Lung (tissue), 12 donors: ENCODE results near the gene OR10G3. TPM values are rescaled to one million over a fixed set of nuclear protein-coding genes. Genes with fewer than 3 reads are reported as not detected.

Source experiments
- ATAC-seq: fragments of 200-7000 bp; cut with Tn5 transposase; one replicate; pipeline ENCODE4 v1.9.1; 2020; ENCODE audit warnings: moderate number of reproducible peaks; ENCODE audit not compliant: insufficient read depth, low FRiP score
- DNase-seq, 3 donors: peaks; one replicate each; pipeline ENCODE4 v3.0.0-alpha.2; 2013 to 2017
- H3K27ac ChIP-seq, 2 donors: one replicate each; pipeline ENCODE4 v1.5.1; 2013; ENCODE audit warnings: mild to moderate bottlenecking in 2 of 2, moderate library complexity in 2 of 2, control low read depth in 1 of 2, inconsistent platforms in 1 of 2, low read depth in 1 of 2, low read length in 1 of 2
- H3K27me3 ChIP-seq, 3 donors: one replicate each; pipeline ENCODE4 v1.5.1; 2013; ENCODE audit warnings: low read length in 2 of 3; ENCODE audit not compliant: control insufficient read depth in 3 of 3, insufficient read depth in 3 of 3
- H3K36me3 ChIP-seq, 4 donors: one replicate each; pipeline ENCODE4 v1.5.1; 2013; ENCODE audit warnings: low read length in 4 of 4, mild to moderate bottlenecking in 1 of 4, moderate library complexity in 1 of 4; ENCODE audit not compliant: control insufficient read depth in 4 of 4, insufficient read depth in 4 of 4
- H3K4me1 ChIP-seq, 5 donors: one replicate each; pipeline ENCODE4 v1.5.1; 2013; ENCODE audit warnings: low read length in 5 of 5, mild to moderate bottlenecking in 2 of 5, moderate library complexity in 1 of 5; ENCODE audit not compliant: control insufficient read depth in 5 of 5, insufficient read depth in 5 of 5
- H3K4me3 ChIP-seq: one replicate; pipeline ENCODE4 v1.5.1; 2013; ENCODE audit warnings: mild to moderate bottlenecking, control low read depth, moderate library complexity
- H3K9ac ChIP-seq, 2 donors: one replicate each; pipeline ENCODE4 v1.5.1; 2013; ENCODE audit warnings: low read length in 2 of 2, control low read depth in 1 of 2; ENCODE audit not compliant: insufficient read depth in 1 of 2
- H3K9me3 ChIP-seq, 4 donors: one replicate each; pipeline ENCODE4 v1.5.1; 2013; ENCODE audit warnings: low read length in 3 of 4, mild to moderate bottlenecking in 1 of 4, moderate library complexity in 1 of 4; ENCODE audit not compliant: control insufficient read depth in 4 of 4, insufficient read depth in 3 of 4
- WGBS, 2 donors: extraction: QIAGEN DNeasy Blood & Tissue Kit; methylation state at CpG; one replicate each; pipeline ENCODE4 v1.1.7; 2013; 5-methylcytosine and 5-hydroxymethylcytosine counted together
- polyA plus RNA-seq, 2 donors: library from polyadenylated mRNA; stranded (reverse); fragments of 200-250 nt; gene quantifications; one replicate each; pipeline ENCODE4 v1.2.1, GENCODE V29; 2013
- total RNA-seq, 2 donors: library from RNA; depleted of rRNA in 1 of 2; stranded (reverse); fragments of >200 nt in 1 of 2; gene quantifications; one replicate each; pipeline ENCODE4 v1.2.1, GENCODE V29; 2014 to 2021
- TF ChIP-seq, protein P1 (sequence below): IDR thresholded peaks from 2 replicates; pipeline ENCODE4 v1.5.1; 2012; ENCODE audit warnings: mild to moderate bottlenecking; ENCODE audit errors: control extremely low read depth, extremely low read depth
- donor health status: control.
- donor health status: control.
- donor health status: Bipolar disorder and iron deficiency.
- donor health status: healthy.
- donor health status: DM: yes; HTN: yes; CAD: no.

OR10G3 gene
- total and polyA plus RNA-seq, 4 donors, result not detected

GRCh38 chr14:21528381-21529348 lies 51.2 kb downstream of the OR10G3 start:
- DNase-seq (no peak), ATAC-seq (no peak)
- Histone ChIP-seq H3K36me3 (peaks cover 0 to 8% (median 2%) of the 10 kb centered on the region in 4 donors), H3K4me1 (peaks cover 0 to 12% (median 3%) of the 10 kb centered on the region in 5 donors), H3K9ac (no peak overlapping the region), H3K27ac (no peak overlapping the region), H3K27me3 (peaks cover 0 to 3% (median 2%) of the 10 kb centered on the region in 3 donors), H3K4me3 (no peak overlapping the region), H3K9me3 (no peaks in the 10 kb centered on the region)
- 66 to 68% methylated on average over 4 of the region's 4 CpGs for WGBS, 2 donors
- TF ChIP-seq, protein P1, sequence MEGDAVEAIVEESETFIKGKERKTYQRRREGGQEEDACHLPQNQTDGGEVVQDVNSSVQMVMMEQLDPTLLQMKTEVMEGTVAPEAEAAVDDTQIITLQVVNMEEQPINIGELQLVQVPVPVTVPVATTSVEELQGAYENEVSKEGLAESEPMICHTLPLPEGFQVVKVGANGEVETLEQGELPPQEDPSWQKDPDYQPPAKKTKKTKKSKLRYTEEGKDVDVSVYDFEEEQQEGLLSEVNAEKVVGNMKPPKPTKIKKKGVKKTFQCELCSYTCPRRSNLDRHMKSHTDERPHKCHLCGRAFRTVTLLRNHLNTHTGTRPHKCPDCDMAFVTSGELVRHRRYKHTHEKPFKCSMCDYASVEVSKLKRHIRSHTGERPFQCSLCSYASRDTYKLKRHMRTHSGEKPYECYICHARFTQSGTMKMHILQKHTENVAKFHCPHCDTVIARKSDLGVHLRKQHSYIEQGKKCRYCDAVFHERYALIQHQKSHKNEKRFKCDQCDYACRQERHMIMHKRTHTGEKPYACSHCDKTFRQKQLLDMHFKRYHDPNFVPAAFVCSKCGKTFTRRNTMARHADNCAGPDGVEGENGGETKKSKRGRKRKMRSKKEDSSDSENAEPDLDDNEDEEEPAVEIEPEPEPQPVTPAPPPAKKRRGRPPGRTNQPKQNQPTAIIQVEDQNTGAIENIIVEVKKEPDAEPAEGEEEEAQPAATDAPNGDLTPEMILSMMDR, result no peak

GRCh38 chr14:21527318-21527679 lies 52.6 kb downstream of the OR10G3 start:
- Histone ChIP-seq H3K27ac (no peak overlapping the region), H3K36me3 (peaks cover 0 to 12% (median 3%) of the 10 kb centered on the region in 4 donors), H3K4me1 (peaks cover 0 to 12% (median 4%) of the 10 kb centered on the region in 5 donors), H3K4me3 (no peak overlapping the region), H3K9ac (no peak overlapping the region), H3K9me3 (no peaks in the 10 kb centered on the region), H3K27me3 (peaks cover 0 to 3% (median 2%) of the 10 kb centered on the region in 3 donors)
- ATAC-seq (no peak), DNase-seq (no peak)
- 21 to 52% methylated on average over 1 of the region's 1 CpG for WGBS, 2 donors
- TF ChIP-seq, protein P1, result no peak

DNA sequence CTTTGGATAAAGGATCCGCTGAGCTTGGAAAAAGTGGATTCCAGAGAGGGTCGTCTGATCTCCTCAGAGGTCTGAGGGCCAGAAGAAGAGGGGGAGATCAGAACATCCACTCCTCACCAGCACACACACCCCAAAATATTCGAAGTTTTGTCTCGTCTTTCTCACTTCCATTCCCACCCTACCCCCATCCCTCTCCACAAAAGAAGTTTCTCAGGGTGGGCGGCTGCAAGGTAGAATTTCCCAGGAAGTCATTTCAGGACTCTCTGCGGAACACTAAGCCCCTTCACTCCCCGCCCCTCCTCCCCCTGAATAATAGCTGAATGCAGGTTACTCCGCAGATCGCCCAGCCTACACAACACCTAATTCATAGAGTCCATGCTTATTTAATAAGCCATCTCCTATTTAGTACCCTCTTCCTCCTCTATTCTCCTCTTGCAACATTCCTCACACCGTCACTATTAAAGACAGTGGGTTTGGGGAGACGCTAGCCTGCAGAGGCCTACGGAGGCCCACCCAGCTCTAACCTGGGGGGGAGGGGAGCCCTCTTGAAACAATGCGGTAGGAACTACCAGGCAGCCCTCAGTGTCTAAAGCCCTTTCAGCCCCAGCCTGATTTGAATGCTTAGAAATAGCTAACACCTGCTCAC lies 53.1 kb downstream of the OR10G3 start:
- Histone ChIP-seq H3K9me3 (no peaks in the 10 kb centered on the region), H3K9ac (peak overlapping the region in 1 of 2 donors; percentile 67), H3K27me3 (peaks cover 0 to 3% (median 2%) of the 10 kb centered on the region in 3 donors), H3K4me1 (peaks cover 0 to 12% (median 4%) of the 10 kb centered on the region in 5 donors), H3K27ac (peak overlapping the region in 1 of 2 donors; percentile 11), H3K36me3 (peaks cover 0 to 13% (median 3%) of the 10 kb centered on the region in 4 donors), H3K4me3 (peak overlapping the region; percentile 59)
- TF ChIP-seq, protein P1, result no peak
- DNase-seq (peak; percentile 17 to 25 (median 18)), ATAC-seq (no peak)
- WGBS, 2 donors, result 6 to 23% methylated on average over 13 of the region's 13 CpGs
